K562 (cell line): ENCODE measurements around the gene F11R. TPM values are rescaled to one million over a fixed set of nuclear protein-coding genes. Genes with fewer than 3 reads are reported as not detected.

Experiments
- ASH1L ChIP-seq: fragments of 450-650 bp; IDR thresholded peaks from 2 replicates; pipeline ENCODE4 v1.6.1; 2018; ENCODE audit warnings: borderline replicate concordance, mild to moderate bottlenecking, low read depth; ENCODE audit not compliant: partially characterized antibody
- CHD1 ChIP-seq: fragments of 200-600 bp; sonication (generic); IDR thresholded peaks from one replicate; pipeline ENCODE4 v1.6.1; 2012; ENCODE audit warnings: mild to moderate bottlenecking, moderate library complexity, low read length, inconsistent platforms
- FOXA1 ChIP-seq: fragments of 450-650 bp; IDR thresholded peaks from 2 replicates; pipeline ENCODE4 v1.6.1; 2016; ENCODE audit warnings: mild to moderate bottlenecking, borderline replicate concordance
- HDAC1 ChIP-seq, 2 experiments: fragments of 450-650 bp; IDR thresholded peaks; 2 replicates each; pipeline ENCODE4 v1.6.1; 2016 to 2017; ENCODE audit warnings: inconsistent platforms in 1 of 2, mild to moderate bottlenecking in 1 of 2, moderate library complexity in 1 of 2
- MTF1 ChIP-seq: fragments of 250-450 bp; sonication (Bioruptor Pico); IDR thresholded peaks from 2 replicates; pipeline ENCODE4 v1.9.0; 2021; ENCODE audit warnings: moderate library complexity, mild to moderate bottlenecking, inconsistent platforms, borderline replicate concordance
- POLR2AphosphoS2 ChIP-seq: IDR thresholded peaks from 2 replicates; pipeline ENCODE4 v1.6.1; 2012; ENCODE audit warnings: low read length, improper control_type of control experiment
- RHOXF2B ChIP-seq: fragments of 250-450 bp; sonication (Bioruptor Pico); conservative IDR thresholded peaks from 2 replicates; pipeline ENCODE4 v1.5.1; 2021
- SREBF2 ChIP-seq: sonication (generic); formaldehyde crosslinking; IDR thresholded peaks from 2 replicates; pipeline ENCODE4 v1.4.0; 2020; ENCODE audit warnings: mild to moderate bottlenecking, missing genetic modification reagents
- SRSF1 ChIP-seq: fragments of 200-400 bp; formaldehyde crosslinking; IDR thresholded peaks from 2 replicates; pipeline ENCODE4 v1.6.1; 2017; ENCODE audit warnings: mild to moderate bottlenecking, low read depth, low read length, moderate library complexity
- XRCC4 ChIP-seq: IDR thresholded peaks from one replicate; pipeline ENCODE4 v1.6.1; 2011; ENCODE audit not compliant: insufficient read depth, insufficient read length; ENCODE audit errors: extremely low read depth
- ZFP36 ChIP-seq: fragments of 150-350 bp; IDR thresholded peaks from 2 replicates; pipeline ENCODE4 v1.6.1; 2018; ENCODE audit warnings: low read length, low read depth; ENCODE audit not compliant: partially characterized antibody
- ZNF165 ChIP-seq: fragments of 250-450 bp; sonication (Bioruptor Pico); IDR thresholded peaks from 2 replicates; pipeline ENCODE4 v1.4.0; 2020; ENCODE audit warnings: borderline replicate concordance
- ZNF174 ChIP-seq: fragments of 250-450 bp; sonication (Bioruptor Pico); IDR thresholded peaks from 2 replicates; pipeline ENCODE4 v1.4.0; 2020; ENCODE audit warnings: mild to moderate bottlenecking
- ZNF57 ChIP-seq: fragments of 450-650 bp; formaldehyde crosslinking; IDR thresholded peaks from 2 replicates; pipeline ENCODE4 v1.4.0; 2020; ENCODE audit warnings: mild to moderate bottlenecking, moderate library complexity
- ZNF644 ChIP-seq: fragments of 200-800 bp; sonication (Bioruptor generic); IDR thresholded peaks from 2 replicates; pipeline ENCODE4 v1.6.1; 2016; ENCODE audit warnings: low read depth, missing genetic modification characterization, missing compliant biosample characterization
- ZNF79 ChIP-seq: fragments of 250-450 bp; sonication (Bioruptor Pico); IDR thresholded peaks from 2 replicates; pipeline ENCODE4 v1.4.0; 2020; ENCODE audit warnings: low read depth, mild to moderate bottlenecking, moderate library complexity
- polyA plus RNA-seq, 8 experiments: library from polyadenylated mRNA; depleted of rRNA in 4 of 8; stranded (reverse) in 5 of 8; unstranded in 3 of 8; fragments of >200 nt; fragmentation: Nextera tagmentation in 2 of 8; fragmentation: Illumina TruSeq in 1 of 8; extraction: Ambion mirVana in 2 of 8; extraction: Trizol in 1 of 8; gene quantifications; 2 replicates each; pipeline versions ENCODE4 v1.2.1 to v1.2.3, GENCODE V29; 2011 to 2014; ENCODE audit warnings: inconsistent platforms in 1 of 8, missing spikeins in 1 of 8
- total RNA-seq, 7 experiments: library from RNA; depleted of rRNA in 6 of 7; stranded (reverse); fragments of >200 nt in 6 of 7; fragmentation: Illumina TruSeq in 2 of 7; extraction: Trizol in 2 of 7; gene quantifications; 2 replicates each; pipeline versions ENCODE4 v1.2.1 to v1.2.3, GENCODE V29; 2011 to 2021; ENCODE audit warnings: low replicate concordance in 1 of 7
- TF ChIP-seq, protein P1 (sequence below): fragments of 250-450 bp; sonication (Bioruptor Pico); IDR thresholded peaks from 2 replicates; pipeline ENCODE4 v1.4.0; 2020; ENCODE audit warnings: mild to moderate bottlenecking, moderate library complexity
- TF ChIP-seq, protein P2 (sequence below): fragments of 250-450 bp; sonication (Bioruptor Pico); IDR thresholded peaks from 2 replicates; pipeline ENCODE4 v1.4.0; 2020; ENCODE audit warnings: mild to moderate bottlenecking
- TF ChIP-seq, protein P3 (sequence below): sonication (generic); formaldehyde crosslinking; IDR thresholded peaks from 2 replicates; pipeline ENCODE4 v1.8.0; 2022; ENCODE audit warnings: mild to moderate bottlenecking, missing genetic modification reagents

F11R gene
- total and polyA plus RNA-seq, 9 of the 15 experiments (the other 6 are each of a cell fraction or from before 2014, with no cell fraction given) = 27.4 to 187 (median 52.5) TPM

DNA sequence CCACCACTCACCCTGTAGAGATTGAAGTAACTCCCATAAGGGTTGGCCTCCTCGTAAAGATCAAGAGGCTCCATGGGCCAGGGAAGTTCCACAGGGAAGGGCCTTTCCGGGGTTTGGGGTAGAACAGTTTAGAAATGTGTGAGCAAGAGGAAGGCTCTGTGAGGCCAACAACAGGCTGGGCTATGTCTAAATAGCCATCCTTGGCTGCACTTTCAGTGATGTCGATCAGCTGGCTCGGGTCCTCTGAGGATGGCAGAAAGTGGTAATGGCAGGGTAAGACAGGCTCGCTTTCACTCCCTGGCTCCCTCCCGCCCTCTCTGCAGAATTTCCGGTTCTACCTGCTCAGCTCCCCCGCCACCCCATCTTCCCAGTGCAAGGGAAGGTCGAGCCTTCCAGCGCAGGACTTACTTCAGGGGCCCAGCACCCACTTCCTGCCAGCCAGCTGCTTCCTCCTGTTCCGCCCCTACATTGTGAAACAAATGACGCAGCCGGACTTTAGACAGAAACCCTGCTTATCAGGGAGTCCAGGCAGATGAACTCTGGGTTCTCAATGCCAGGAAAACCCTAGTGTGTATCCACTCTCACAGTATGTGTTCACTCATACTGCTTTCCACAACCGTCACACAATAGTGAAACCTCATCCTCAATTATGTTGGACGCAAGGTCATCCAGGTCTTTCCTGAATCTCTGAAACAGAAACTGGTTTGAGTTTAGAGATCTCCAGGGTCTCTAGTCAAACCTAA lies 7.3 kb downstream of the F11R start (continued):
- TF ChIP-seq, protein P1, sequence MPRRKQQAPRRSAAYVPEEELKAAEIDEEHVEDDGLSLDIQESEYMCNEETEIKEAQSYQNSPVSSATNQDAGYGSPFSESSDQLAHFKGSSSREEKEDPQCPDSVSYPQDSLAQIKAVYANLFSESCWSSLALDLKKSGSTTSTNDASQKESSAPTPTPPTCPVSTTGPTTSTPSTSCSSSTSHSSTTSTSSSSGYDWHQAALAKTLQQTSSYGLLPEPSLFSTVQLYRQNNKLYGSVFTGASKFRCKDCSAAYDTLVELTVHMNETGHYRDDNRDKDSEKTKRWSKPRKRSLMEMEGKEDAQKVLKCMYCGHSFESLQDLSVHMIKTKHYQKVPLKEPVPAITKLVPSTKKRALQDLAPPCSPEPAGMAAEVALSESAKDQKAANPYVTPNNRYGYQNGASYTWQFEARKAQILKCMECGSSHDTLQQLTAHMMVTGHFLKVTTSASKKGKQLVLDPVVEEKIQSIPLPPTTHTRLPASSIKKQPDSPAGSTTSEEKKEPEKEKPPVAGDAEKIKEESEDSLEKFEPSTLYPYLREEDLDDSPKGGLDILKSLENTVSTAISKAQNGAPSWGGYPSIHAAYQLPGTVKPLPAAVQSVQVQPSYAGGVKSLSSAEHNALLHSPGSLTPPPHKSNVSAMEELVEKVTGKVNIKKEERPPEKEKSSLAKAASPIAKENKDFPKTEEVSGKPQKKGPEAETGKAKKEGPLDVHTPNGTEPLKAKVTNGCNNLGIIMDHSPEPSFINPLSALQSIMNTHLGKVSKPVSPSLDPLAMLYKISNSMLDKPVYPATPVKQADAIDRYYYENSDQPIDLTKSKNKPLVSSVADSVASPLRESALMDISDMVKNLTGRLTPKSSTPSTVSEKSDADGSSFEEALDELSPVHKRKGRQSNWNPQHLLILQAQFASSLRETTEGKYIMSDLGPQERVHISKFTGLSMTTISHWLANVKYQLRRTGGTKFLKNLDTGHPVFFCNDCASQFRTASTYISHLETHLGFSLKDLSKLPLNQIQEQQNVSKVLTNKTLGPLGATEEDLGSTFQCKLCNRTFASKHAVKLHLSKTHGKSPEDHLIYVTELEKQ (CRISPR knock-in tag) = no peak
- TF ChIP-seq ZFP36 (no peak), ZNF174 (no peak), FOXA1 (no peak), ZNF644 (tag) (no peak; the same call in none of the 2 replicates), MTF1 (CRISPR knock-in tag) (no peak), ZNF57 (CRISPR knock-in tag) (no peak), RHOXF2B (CRISPR knock-in tag) (no peak), ASH1L (no peak), ZNF79 (CRISPR knock-in tag) (no peak), ZNF165 (CRISPR knock-in tag) (no peak), HDAC1 (IDR thresholded peaks at IDR 0.05) (peak in 1 of 2 experiments; percentile 87; a peak in 2 of 4 replicates), POLR2AphosphoS2 (no peak), SRSF1 (no peak), CHD1 (peak; percentile 29), SREBF2 (CRISPR knock-in tag) (no peak), XRCC4 (no peak)
- TF ChIP-seq, protein P2, sequence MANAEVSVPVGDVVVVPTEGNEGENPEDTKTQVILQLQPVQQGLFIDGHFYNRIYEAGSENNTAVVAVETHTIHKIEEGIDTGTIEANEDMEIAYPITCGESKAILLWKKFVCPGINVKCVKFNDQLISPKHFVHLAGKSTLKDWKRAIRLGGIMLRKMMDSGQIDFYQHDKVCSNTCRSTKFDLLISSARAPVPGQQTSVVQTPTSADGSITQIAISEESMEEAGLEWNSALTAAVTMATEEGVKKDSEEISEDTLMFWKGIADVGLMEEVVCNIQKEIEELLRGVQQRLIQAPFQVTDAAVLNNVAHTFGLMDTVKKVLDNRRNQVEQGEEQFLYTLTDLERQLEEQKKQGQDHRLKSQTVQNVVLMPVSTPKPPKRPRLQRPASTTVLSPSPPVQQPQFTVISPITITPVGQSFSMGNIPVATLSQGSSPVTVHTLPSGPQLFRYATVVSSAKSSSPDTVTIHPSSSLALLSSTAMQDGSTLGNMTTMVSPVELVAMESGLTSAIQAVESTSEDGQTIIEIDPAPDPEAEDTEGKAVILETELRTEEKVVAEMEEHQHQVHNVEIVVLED (CRISPR knock-in tag) = peak; percentile 41; the same call in 1 of the 2 replicates
- TF ChIP-seq, protein P3, sequence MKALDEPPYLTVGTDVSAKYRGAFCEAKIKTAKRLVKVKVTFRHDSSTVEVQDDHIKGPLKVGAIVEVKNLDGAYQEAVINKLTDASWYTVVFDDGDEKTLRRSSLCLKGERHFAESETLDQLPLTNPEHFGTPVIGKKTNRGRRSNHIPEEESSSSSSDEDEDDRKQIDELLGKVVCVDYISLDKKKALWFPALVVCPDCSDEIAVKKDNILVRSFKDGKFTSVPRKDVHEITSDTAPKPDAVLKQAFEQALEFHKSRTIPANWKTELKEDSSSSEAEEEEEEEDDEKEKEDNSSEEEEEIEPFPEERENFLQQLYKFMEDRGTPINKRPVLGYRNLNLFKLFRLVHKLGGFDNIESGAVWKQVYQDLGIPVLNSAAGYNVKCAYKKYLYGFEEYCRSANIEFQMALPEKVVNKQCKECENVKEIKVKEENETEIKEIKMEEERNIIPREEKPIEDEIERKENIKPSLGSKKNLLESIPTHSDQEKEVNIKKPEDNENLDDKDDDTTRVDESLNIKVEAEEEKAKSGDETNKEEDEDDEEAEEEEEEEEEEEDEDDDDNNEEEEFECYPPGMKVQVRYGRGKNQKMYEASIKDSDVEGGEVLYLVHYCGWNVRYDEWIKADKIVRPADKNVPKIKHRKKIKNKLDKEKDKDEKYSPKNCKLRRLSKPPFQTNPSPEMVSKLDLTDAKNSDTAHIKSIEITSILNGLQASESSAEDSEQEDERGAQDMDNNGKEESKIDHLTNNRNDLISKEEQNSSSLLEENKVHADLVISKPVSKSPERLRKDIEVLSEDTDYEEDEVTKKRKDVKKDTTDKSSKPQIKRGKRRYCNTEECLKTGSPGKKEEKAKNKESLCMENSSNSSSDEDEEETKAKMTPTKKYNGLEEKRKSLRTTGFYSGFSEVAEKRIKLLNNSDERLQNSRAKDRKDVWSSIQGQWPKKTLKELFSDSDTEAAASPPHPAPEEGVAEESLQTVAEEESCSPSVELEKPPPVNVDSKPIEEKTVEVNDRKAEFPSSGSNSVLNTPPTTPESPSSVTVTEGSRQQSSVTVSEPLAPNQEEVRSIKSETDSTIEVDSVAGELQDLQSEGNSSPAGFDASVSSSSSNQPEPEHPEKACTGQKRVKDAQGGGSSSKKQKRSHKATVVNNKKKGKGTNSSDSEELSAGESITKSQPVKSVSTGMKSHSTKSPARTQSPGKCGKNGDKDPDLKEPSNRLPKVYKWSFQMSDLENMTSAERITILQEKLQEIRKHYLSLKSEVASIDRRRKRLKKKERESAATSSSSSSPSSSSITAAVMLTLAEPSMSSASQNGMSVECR (CRISPR knock-in tag) = peak; percentile 85
